T1000 (cell line): ENCODE measurements around the gene IRF8.
"Not testable (repeated sequence)": the region's sequence is repeated elsewhere in the genome, so short reads cannot be mapped to it uniquely, and the experiment has no call there.

Experiments used
- DNase-seq: peaks from one replicate; lab custom pipeline; 2025; ENCODE audit warnings: mixed read lengths; lab: John Stamatoyannopoulos, UW

Gene IRF8

GRCh38 chr16:85868495-85868894, 30.5 kb upstream of the IRF8 start:
- no peak for DNase-seq

GRCh38 chr16:85869206-85869605, 29.8 kb upstream of the IRF8 start:
- no peak for DNase-seq

GRCh38 chr16:85869785-85870558, 29.0 kb upstream of the IRF8 start:
- DNase-seq = no peak

- DNase-seq = no peak
These were observed 27.2 kb upstream of the IRF8 start for GRCh38 chr16:85871756-85872155.

- DNase-seq = no peak
These were observed 26.2 kb upstream of the IRF8 start for GRCh38 chr16:85872734-85873133.

- DNase-seq = no peak
These were observed 25.8 kb upstream of the IRF8 start for GRCh38 chr16:85873153-85873552.

GRCh38 chr16:85874031-85874430, 24.9 kb upstream of the IRF8 start:
- not testable (repeated sequence) for DNase-seq

- DNase-seq = no peak
These were observed 20.6 kb upstream of the IRF8 start for GRCh38 chr16:85878407-85878806.

GRCh38 chr16:85878875-85879274, 20.1 kb upstream of the IRF8 start:
- no peak for DNase-seq

- DNase-seq = no peak
These were observed 19.4 kb upstream of the IRF8 start for GRCh38 chr16:85879549-85879948.

- DNase-seq = no peak
These were observed 18.8 kb upstream of the IRF8 start for GRCh38 chr16:85879975-85880831.

- no peak for DNase-seq
These were observed 18.1 kb upstream of the IRF8 start for GRCh38 chr16:85880861-85881260.

- no peak for DNase-seq
These were observed 17.5 kb upstream of the IRF8 start for GRCh38 chr16:85881436-85881835.

GRCh38 chr16:85882181-85882810, 16.7 kb upstream of the IRF8 start:
- DNase-seq = no peak

GRCh38 chr16:85883813-85884212, 15.1 kb upstream of the IRF8 start:
- no peak for DNase-seq

GRCh38 chr16:85884808-85885463, 14.0 kb upstream of the IRF8 start:
- no peak for DNase-seq

GRCh38 chr16:85885537-85885936, 13.4 kb upstream of the IRF8 start:
- no peak for DNase-seq

GRCh38 chr16:85888405-85889331, 10.3 kb upstream of the IRF8 start:
- no peak for DNase-seq

- no peak for DNase-seq
These were observed 7.8 kb upstream of the IRF8 start for GRCh38 chr16:85891033-85891775.

GRCh38 chr16:85891776-85892166, 7.2 kb upstream of the IRF8 start:
- no peak for DNase-seq
